Panc1 (cell line): ENCODE data around the gene GPR84. TPM values are rescaled to one million over a fixed set of nuclear protein-coding genes. Genes with fewer than 3 reads are reported as not detected.
A peak's percentile ranks its signal among the peaks of the same experiment; 100 is the strongest.

Experiments used
- ATAC-seq: fragments of 200-7000 bp; cut with Tn5 transposase; 2 replicates; pipeline ENCODE4 v1.9.1; 2020; ENCODE audit warnings: mild to moderate bottlenecking, moderate library complexity
- BruUV-seq: library from RNA; stranded (reverse); fragments of 400-500 nt; replicated peaks from 2 replicates; lab custom pipeline; 2021; lab: Mats Ljungman, UMichigan
- CTCF ChIA-PET: fragments of 300-600 bp; sonication (Branson Sonifier 250); formaldehyde crosslinking; loops from one replicate; lab custom pipeline; 2022; ENCODE audit warnings: antibody characterized with exemption; lab: Charles Lee
- POLR2A ChIA-PET: fragments of 300-600 bp; sonication (Branson Sonifier 250); formaldehyde crosslinking; loops from one replicate; lab custom pipeline; 2022; ENCODE audit warnings: antibody characterized with exemption; lab: Charles Lee
- DNase-seq: peaks from one replicate; pipeline ENCODE4 v3.0.0-alpha.2; 2010; ENCODE audit warnings: low read depth, low spot score
- H3K27ac ChIP-seq: 2 replicates; pipeline ENCODE4 v1.5.1; 2011; ENCODE audit warnings: mild to moderate bottlenecking, low read length, inconsistent platforms
- H3K27me3 ChIP-seq: fragments of 200-500 bp; sonication (Bioruptor generic); 2 replicates; pipeline ENCODE4 v1.6.0; 2014; ENCODE audit warnings: low read length, inconsistent platforms; ENCODE audit not compliant: control insufficient read depth, insufficient read depth
- H3K36me3 ChIP-seq: fragments of 200-500 bp; sonication (Bioruptor generic); 2 replicates; pipeline ENCODE4 v1.5.1; 2014; ENCODE audit warnings: inconsistent platforms, mild to moderate bottlenecking, low read length, moderate library complexity; ENCODE audit not compliant: control insufficient read depth, insufficient read depth
- H3K4me1 ChIP-seq: 2 replicates; pipeline ENCODE4 v1.5.1; 2011; ENCODE audit warnings: inconsistent platforms, mild to moderate bottlenecking, low read length, moderate library complexity; ENCODE audit not compliant: control insufficient read depth, insufficient read depth
- H3K4me3 ChIP-seq, 2 experiments: 2 replicates each; pipeline ENCODE4 v1.5.1; 2011 to 2012; ENCODE audit warnings: low read depth in 2 of 2, low read length in 2 of 2, mild to moderate bottlenecking in 2 of 2, inconsistent platforms in 1 of 2, moderate library complexity in 1 of 2
- H3K9me3 ChIP-seq: fragments of 200-500 bp; sonication (Bioruptor generic); 2 replicates; pipeline ENCODE4 v1.5.1; 2014; ENCODE audit warnings: low read depth, mild to moderate bottlenecking, inconsistent platforms, low read length, moderate library complexity; ENCODE audit not compliant: control insufficient read depth, insufficient read depth
- CTCF ChIP-seq: fragments of 450-650 bp; IDR thresholded peaks from 2 replicates; pipeline ENCODE4 v1.5.1; 2017; ENCODE audit warnings: mild to moderate bottlenecking
- POLR2AphosphoS5 ChIP-seq: IDR thresholded peaks from 2 replicates; pipeline ENCODE4 v1.6.1; 2012; ENCODE audit warnings: mild to moderate bottlenecking, low read depth, low read length, moderate library complexity
- REST ChIP-seq, 2 experiments: IDR thresholded peaks; 2 replicates each; pipeline ENCODE4 v1.6.1; 2011 to 2012; ENCODE audit warnings: low read depth in 2 of 2, control low read depth in 1 of 2, low read length in 1 of 2, mild to moderate bottlenecking in 1 of 2, moderate library complexity in 1 of 2; ENCODE audit not compliant: insufficient read depth in 1 of 2
- SIN3A ChIP-seq: IDR thresholded peaks from 2 replicates; pipeline ENCODE4 v1.6.1; 2012; ENCODE audit warnings: low read depth, mild to moderate bottlenecking, low read length, moderate library complexity, borderline replicate concordance; ENCODE audit not compliant: insufficient read depth
- TCF7L2 ChIP-seq: IDR thresholded peaks from 2 replicates; pipeline ENCODE4 v1.6.1; 2011; ENCODE audit warnings: mild to moderate bottlenecking, low read depth, low read length, inconsistent platforms
- in situ Hi-C: cut with HindIII; loops from 2 replicates; pipeline ENCODE4 v1.10.0; 2016; ENCODE audit warnings: low sequenced_read_pairs, low pct_unique_long_range_greater_than_20kb
- intact Hi-C: fragments of 100-400 bp; cut with micrococcal nuclease; formaldehyde crosslinking; loops from one replicate; pipeline ENCODE4 v1.10.0; 2022; ENCODE audit not compliant: unreplicated experiment
- total RNA-seq: library from RNA; stranded (reverse); gene quantifications from one replicate; pipeline ENCODE4 v1.2.1, GENCODE V29; 2021; ENCODE audit not compliant: unreplicated experiment

Gene GPR84
- total RNA-seq, 1 experiment from 2014 or later = not detected

DNA sequence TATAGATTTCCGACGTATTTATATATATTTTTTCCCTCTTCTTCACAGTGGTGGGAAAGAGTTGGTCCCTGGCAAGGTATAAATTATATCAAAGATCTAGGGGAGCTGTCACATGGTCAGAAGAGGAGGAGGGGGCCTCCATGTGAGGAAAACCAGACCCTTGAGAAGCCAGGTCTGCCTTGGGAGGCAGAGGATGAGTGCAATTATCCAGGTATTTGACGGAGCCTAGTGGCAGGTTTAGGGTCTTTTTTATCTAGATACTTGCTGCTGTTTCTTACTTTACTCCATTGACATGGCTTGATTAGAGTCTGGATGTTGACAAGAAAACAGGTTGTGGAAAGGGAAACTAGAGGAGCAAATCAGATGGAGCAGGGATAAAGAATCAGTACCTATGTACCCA lies 33.8 kb downstream of the GPR84 start:
- no TSS peak for BruUV-seq
- ATAC-seq (no peak), DNase-seq (no peak)
- intact Hi-C loops = no loop called here
- Histone ChIP-seq H3K27ac (peak overlapping the region; percentile 34; the same call in 1 of the 2 replicates), H3K4me1 (peaks cover 24% of the 10 kb centered on the region), H3K27me3 (no peaks in the 10 kb centered on the region), H3K4me3 (no peak overlapping the region), H3K9me3 (no peaks in the 10 kb centered on the region), H3K36me3 (no peaks in the 10 kb centered on the region; the same call in none of the 2 replicates)
- ChIA-PET CTCF (no interaction called here), POLR2A (no interaction called here)
- TF ChIP-seq SIN3A (no peak), TCF7L2 (no peak), REST (IDR thresholded peaks at IDR 0.05; ENCODE audit: insufficient read depth in 1 of 2, low read depth in 2 of 2, low read length in 1 of 2) (no peak), POLR2AphosphoS5 (no peak), CTCF (no peak)
- in situ Hi-C loops = no loop called here

GRCh38 chr12:54329759-54330158 lies 34.5 kb downstream of the GPR84 start:
- no peak for DNase-seq
- no peaks in the 10 kb centered on the region for H3K9me3 ChIP-seq
- no peak overlapping the region for H3K27ac ChIP-seq
- TF ChIP-seq REST (IDR thresholded peaks at IDR 0.05; ENCODE audit: insufficient read depth in 1 of 2, low read depth in 2 of 2, low read length in 1 of 2) (no peak), CTCF (no peak), POLR2AphosphoS5 (no peak), SIN3A (no peak)
- ChIA-PET CTCF (no interaction called here), POLR2A (no interaction called here)
- H3K36me3 ChIP-seq = peaks cover 3% of the 10 kb centered on the region
- peaks cover 24% of the 10 kb centered on the region for H3K4me1 ChIP-seq
- intact Hi-C loops (no loop called here), in situ Hi-C loops (no loop called here)
- no TSS peak for BruUV-seq
- no peak for ATAC-seq
- no peak overlapping the region for H3K4me3 ChIP-seq
- H3K27me3 ChIP-seq = no peaks in the 10 kb centered on the region
